Neural cell (in vitro differentiated cells): ENCODE results near the gene CLNK. TPM values are rescaled to one million over a fixed set of nuclear protein-coding genes. Genes with fewer than 3 reads are reported as not detected.

ENCODE experiments used
- H2AFZ ChIP-seq: fragments of 200-600, 300-800 bp; sonication (generic), shearing (Covaris generic); 2 replicates; pipeline ENCODE4 v1.6.0; 2014; ENCODE audit warnings: low read depth, mild to moderate bottlenecking, antibody characterized with exemption, low read length, moderate library complexity
- H3F3A ChIP-seq: fragments of 200-600 bp; shearing (Covaris generic); 2 replicates; pipeline ENCODE4 v1.6.1; 2016; ENCODE audit warnings: mild to moderate bottlenecking, moderate library complexity, mixed read lengths, antibody characterized with exemption, low read length; ENCODE audit not compliant: insufficient read depth, poor library complexity, severe bottlenecking
- H3K27ac ChIP-seq: fragments of 200-600, 300-800 bp; sonication (generic), shearing (Covaris generic); 2 replicates; pipeline ENCODE4 v1.5.1; 2014; ENCODE audit warnings: mild to moderate bottlenecking, low read length, moderate library complexity
- H3K27me3 ChIP-seq: fragments of 300-800, 200-600 bp; sonication (generic), shearing (Covaris generic); 2 replicates; pipeline ENCODE4 v1.6.0; 2014; ENCODE audit warnings: mild to moderate bottlenecking, low read depth, low read length, moderate library complexity; ENCODE audit not compliant: insufficient read depth
- H3K36me3 ChIP-seq: fragments of 300-800, 200-600 bp; sonication (generic), shearing (Covaris generic); 2 replicates; pipeline ENCODE4 v1.5.1; 2014; ENCODE audit warnings: mild to moderate bottlenecking, antibody characterized with exemption, low read length, moderate library complexity; ENCODE audit not compliant: insufficient read depth
- H3K4me2 ChIP-seq: fragments of 300-800, 200-600 bp; sonication (generic), shearing (Covaris generic); 2 replicates; pipeline ENCODE4 v1.6.0; 2014; ENCODE audit warnings: mild to moderate bottlenecking, low read length
- H3K4me3 ChIP-seq: fragments of 300-800, 200-600 bp; sonication (generic), shearing (Covaris generic); 2 replicates; pipeline ENCODE4 v1.5.1; 2014; ENCODE audit warnings: mild to moderate bottlenecking, low read length, moderate library complexity
- H3K79me2 ChIP-seq: fragments of 200-600 bp; shearing (Covaris generic); replicated peaks from 2 replicates; pipeline ENCODE4 v1.6.0; 2014; ENCODE audit warnings: mild to moderate bottlenecking, low read length, moderate library complexity; ENCODE audit not compliant: insufficient read depth
- H3K9ac ChIP-seq: fragments of 300-800, 200-600 bp; sonication (generic), shearing (Covaris generic); 2 replicates; pipeline ENCODE4 v1.6.1; 2016; ENCODE audit warnings: mild to moderate bottlenecking, low read length, mixed read lengths
- H3K9me2 ChIP-seq: fragments of 200-600 bp; shearing (Covaris generic); 2 replicates; pipeline ENCODE4 v1.6.1; 2016; ENCODE audit warnings: mild to moderate bottlenecking, low read length, mixed read lengths; ENCODE audit not compliant: insufficient read depth
- H3K9me3 ChIP-seq: fragments of 200-600, 300-800 bp; sonication (generic), shearing (Covaris generic); 2 replicates; pipeline ENCODE4 v1.6.1; 2016; ENCODE audit warnings: mild to moderate bottlenecking, mixed run types, low read length, moderate library complexity, mixed read lengths
- H4K20me1 ChIP-seq: fragments of 200-600 bp; shearing (Covaris generic); 2 replicates; pipeline ENCODE4 v1.6.1; 2016; ENCODE audit warnings: mild to moderate bottlenecking, mixed run types; ENCODE audit not compliant: insufficient read depth
- EP300 ChIP-seq: fragments of 450-650 bp; conservative IDR thresholded peaks from 2 replicates; pipeline ENCODE4 v1.6.1; 2014; ENCODE audit warnings: antibody characterized with exemption, mild to moderate bottlenecking, moderate library complexity; ENCODE audit not compliant: poor library complexity, severe bottlenecking
- MXI1 ChIP-seq: fragments of 450-650 bp; conservative IDR thresholded peaks from 2 replicates; pipeline ENCODE4 v1.6.1; 2014; ENCODE audit warnings: antibody characterized with exemption, mild to moderate bottlenecking; ENCODE audit not compliant: poor library complexity, severe bottlenecking
- POLR2AphosphoS5 ChIP-seq: IDR thresholded peaks from 2 replicates; pipeline ENCODE4 v1.6.1; 2012
- RAD21 ChIP-seq: fragments of 450-650 bp; conservative IDR thresholded peaks from 2 replicates; pipeline ENCODE4 v1.6.1; 2014; ENCODE audit warnings: antibody characterized with exemption, mild to moderate bottlenecking, moderate library complexity
- TAF1 ChIP-seq: IDR thresholded peaks from 2 replicates; pipeline ENCODE4 v1.6.1; 2012; ENCODE audit warnings: low read depth
- polyA plus RNA-seq: library from polyadenylated mRNA; depleted of rRNA; stranded (reverse); fragments of >200 nt; gene quantifications from 2 replicates; pipeline ENCODE4 v1.2.3, GENCODE V29; 2014
- TF ChIP-seq, protein P1 (sequence below): IDR thresholded peaks from 2 replicates; pipeline ENCODE4 v1.6.1; 2012; ENCODE audit warnings: borderline replicate concordance
- TF ChIP-seq, protein P2 (sequence below): fragments of 450-650 bp; IDR thresholded peaks from 2 replicates; pipeline ENCODE4 v1.5.1; 2014; ENCODE audit warnings: antibody characterized with exemption, mild to moderate bottlenecking, moderate library complexity; ENCODE audit not compliant: poor library complexity, severe bottlenecking

CLNK gene
- polyA plus RNA-seq, 1 donor from 2014 or later: not detected

DNA sequence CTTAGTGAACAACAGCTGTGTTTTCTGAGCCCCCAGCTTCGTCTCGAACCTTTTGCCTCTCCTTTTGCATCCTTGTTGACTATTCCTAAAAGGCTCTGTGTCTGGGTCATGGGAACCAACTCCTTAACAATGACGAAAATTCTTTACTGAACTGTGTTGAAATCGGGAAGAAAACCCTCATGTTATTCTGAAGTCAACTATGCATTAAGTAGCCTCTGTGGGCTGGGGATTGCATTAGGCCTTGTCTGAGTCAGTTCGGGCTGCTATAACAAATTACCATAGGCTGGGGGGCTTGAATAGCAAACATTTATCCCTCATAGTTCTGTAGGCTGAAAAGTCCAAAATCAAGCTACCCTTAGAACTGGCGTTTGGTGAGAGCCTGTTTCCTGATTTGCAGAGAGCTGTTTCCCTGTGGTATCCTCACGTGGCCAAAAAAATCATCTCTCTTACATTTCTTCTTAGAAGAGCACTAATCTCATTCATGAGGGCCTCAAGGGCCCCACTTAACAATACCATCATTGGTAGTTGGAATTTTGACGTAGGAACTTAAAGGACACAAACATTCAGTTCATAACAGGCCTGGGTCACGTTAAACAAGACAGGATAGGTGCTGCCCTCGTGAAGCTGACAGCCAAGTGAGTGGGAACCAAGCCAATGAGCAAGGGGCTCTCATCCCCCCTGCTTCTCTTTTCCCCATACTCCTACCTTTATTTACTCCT is 75.9 kb downstream of the CLNK start:
- TF ChIP-seq POLR2AphosphoS5: no peak
- TF ChIP-seq, protein P1, sequence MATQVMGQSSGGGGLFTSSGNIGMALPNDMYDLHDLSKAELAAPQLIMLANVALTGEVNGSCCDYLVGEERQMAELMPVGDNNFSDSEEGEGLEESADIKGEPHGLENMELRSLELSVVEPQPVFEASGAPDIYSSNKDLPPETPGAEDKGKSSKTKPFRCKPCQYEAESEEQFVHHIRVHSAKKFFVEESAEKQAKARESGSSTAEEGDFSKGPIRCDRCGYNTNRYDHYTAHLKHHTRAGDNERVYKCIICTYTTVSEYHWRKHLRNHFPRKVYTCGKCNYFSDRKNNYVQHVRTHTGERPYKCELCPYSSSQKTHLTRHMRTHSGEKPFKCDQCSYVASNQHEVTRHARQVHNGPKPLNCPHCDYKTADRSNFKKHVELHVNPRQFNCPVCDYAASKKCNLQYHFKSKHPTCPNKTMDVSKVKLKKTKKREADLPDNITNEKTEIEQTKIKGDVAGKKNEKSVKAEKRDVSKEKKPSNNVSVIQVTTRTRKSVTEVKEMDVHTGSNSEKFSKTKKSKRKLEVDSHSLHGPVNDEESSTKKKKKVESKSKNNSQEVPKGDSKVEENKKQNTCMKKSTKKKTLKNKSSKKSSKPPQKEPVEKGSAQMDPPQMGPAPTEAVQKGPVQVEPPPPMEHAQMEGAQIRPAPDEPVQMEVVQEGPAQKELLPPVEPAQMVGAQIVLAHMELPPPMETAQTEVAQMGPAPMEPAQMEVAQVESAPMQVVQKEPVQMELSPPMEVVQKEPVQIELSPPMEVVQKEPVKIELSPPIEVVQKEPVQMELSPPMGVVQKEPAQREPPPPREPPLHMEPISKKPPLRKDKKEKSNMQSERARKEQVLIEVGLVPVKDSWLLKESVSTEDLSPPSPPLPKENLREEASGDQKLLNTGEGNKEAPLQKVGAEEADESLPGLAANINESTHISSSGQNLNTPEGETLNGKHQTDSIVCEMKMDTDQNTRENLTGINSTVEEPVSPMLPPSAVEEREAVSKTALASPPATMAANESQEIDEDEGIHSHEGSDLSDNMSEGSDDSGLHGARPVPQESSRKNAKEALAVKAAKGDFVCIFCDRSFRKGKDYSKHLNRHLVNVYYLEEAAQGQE: no peak
- no peak for TF ChIP-seq TAF1
- Histone ChIP-seq H3K4me2 (no peak overlapping the region), H3K27me3 (no peaks in the 10 kb centered on the region), H3F3A (no peaks in the 10 kb centered on the region), H3K9me3 (no peaks in the 10 kb centered on the region), H4K20me1 (no peaks in the 10 kb centered on the region), H3K27ac (no peak overlapping the region), H2AFZ (no peak overlapping the region), H3K4me3 (no peak overlapping the region), H3K79me2 (no peaks in the 10 kb centered on the region), H3K36me3 (no peaks in the 10 kb centered on the region), H3K9ac (no peak overlapping the region), H3K9me2 (no peaks in the 10 kb centered on the region)

DNA sequence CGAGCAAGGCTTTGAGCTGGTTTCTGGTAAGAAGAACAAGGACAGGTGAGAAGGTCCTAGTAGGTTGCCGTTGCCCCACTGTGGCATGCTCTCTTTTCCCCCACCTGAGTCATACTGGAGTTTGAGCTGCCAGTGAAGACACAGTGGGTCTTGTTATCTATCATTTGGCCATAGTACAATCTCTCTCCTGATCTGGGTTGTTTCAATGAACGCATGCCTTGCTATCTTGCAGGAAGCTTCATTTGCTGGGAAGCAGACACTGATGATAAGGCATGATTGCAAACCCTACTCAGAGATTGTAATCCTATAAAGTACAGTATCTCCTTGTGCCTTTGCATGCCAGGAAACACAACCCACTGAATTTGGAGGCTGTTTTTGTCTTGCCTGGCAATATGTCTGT is 77.4 kb downstream of the CLNK start:
- no peaks in the 10 kb centered on the region for H4K20me1 ChIP-seq

DNA sequence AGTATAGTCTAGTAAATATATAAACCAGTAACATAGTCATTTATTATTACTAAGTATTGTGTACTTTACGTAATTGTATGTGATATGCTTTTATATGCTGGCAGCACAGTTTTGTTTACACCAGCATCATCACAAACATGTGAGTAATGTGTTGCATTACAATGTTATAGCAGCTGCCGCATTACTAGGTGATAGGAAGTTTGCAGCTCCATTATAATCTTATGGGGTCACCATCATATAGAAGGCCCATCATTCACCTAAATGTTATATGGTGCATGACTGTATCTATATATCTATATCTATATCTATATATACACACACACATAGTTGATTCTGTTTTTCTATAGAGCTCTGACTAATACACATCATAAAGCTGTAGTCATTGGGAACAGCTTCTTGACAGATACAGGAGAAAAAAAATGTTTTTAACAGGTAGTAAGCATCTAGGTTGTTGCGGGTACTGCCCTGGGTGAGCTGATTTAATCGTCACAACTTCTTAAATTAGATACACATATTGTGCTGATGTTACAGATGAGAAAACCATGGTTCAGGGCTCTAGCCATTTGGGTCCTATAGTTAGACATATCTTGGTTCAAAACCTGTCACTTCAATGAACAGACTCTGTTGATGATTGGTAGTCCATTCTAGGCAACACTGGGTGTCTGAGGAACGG is 77.9 kb downstream of the CLNK start:
- Histone ChIP-seq H2AFZ (no peak overlapping the region), H3F3A (no peaks in the 10 kb centered on the region), H3K9me3 (no peaks in the 10 kb centered on the region), H3K9ac (no peak overlapping the region), H3K9me2 (no peaks in the 10 kb centered on the region), H3K4me3 (no peak overlapping the region), H3K79me2 (no peaks in the 10 kb centered on the region), H3K36me3 (no peaks in the 10 kb centered on the region), H4K20me1 (no peaks in the 10 kb centered on the region), H3K27me3 (no peaks in the 10 kb centered on the region), H3K27ac (no peak overlapping the region), H3K4me2 (no peak overlapping the region)
- no peak for TF ChIP-seq POLR2AphosphoS5
- no peak for TF ChIP-seq TAF1
- TF ChIP-seq, protein P2, sequence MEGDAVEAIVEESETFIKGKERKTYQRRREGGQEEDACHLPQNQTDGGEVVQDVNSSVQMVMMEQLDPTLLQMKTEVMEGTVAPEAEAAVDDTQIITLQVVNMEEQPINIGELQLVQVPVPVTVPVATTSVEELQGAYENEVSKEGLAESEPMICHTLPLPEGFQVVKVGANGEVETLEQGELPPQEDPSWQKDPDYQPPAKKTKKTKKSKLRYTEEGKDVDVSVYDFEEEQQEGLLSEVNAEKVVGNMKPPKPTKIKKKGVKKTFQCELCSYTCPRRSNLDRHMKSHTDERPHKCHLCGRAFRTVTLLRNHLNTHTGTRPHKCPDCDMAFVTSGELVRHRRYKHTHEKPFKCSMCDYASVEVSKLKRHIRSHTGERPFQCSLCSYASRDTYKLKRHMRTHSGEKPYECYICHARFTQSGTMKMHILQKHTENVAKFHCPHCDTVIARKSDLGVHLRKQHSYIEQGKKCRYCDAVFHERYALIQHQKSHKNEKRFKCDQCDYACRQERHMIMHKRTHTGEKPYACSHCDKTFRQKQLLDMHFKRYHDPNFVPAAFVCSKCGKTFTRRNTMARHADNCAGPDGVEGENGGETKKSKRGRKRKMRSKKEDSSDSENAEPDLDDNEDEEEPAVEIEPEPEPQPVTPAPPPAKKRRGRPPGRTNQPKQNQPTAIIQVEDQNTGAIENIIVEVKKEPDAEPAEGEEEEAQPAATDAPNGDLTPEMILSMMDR: no peak
- TF ChIP-seq, protein P1: no peak
- TF ChIP-seq MXI1: no peak
- no peak for TF ChIP-seq RAD21

More for the DNA sequence above, 77.4 kb downstream of the CLNK start:
- H3K4me3 ChIP-seq: no peak overlapping the region
- no peak overlapping the region for H3K9ac ChIP-seq
- no peak overlapping the region for H3K4me2 ChIP-seq
- H3K36me3 ChIP-seq: no peaks in the 10 kb centered on the region
- no peaks in the 10 kb centered on the region for H3K9me3 ChIP-seq
- H2AFZ ChIP-seq: no peak overlapping the region
- H3K79me2 ChIP-seq: no peaks in the 10 kb centered on the region
- H3K27me3 ChIP-seq: no peaks in the 10 kb centered on the region
- no peaks in the 10 kb centered on the region for H3K9me2 ChIP-seq
- TF ChIP-seq RAD21 (no peak), EP300 (no peak)
- TF ChIP-seq, protein P2: no peak
- no peaks in the 10 kb centered on the region for H3F3A ChIP-seq
- H3K27ac ChIP-seq: no peak overlapping the region
